DMS153 treated with DMSO at 0.1 percent for 48 hours (cell line): Measurements from ENCODE around the gene TOX2.

Experiments
- DNase-seq: peaks from one replicate; lab custom pipeline; 2025; ENCODE audit not compliant: unreplicated experiment; lab: John Stamatoyannopoulos, UW

TOX2 gene

DNA sequence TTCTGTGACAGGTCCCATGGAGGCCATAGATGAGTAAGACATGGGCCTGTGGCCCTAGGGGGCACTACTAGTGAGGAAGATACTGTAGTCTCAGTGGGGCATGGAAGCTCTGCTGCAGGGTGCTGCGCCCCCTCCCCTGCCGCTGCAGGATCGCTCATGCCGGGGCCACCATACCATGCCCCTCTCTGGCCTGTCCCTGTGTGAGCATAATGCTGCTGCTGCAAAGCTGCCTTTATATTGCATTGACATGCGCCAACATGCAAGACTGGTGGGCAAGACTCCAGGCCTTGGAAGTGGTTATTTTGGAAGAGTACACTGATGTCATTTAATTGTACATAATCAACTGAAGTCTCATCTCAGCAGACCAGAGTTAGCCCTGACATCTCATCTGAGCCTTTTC, 60.0 kb downstream of the TOX2 start:
- no peak for DNase-seq

DNA sequence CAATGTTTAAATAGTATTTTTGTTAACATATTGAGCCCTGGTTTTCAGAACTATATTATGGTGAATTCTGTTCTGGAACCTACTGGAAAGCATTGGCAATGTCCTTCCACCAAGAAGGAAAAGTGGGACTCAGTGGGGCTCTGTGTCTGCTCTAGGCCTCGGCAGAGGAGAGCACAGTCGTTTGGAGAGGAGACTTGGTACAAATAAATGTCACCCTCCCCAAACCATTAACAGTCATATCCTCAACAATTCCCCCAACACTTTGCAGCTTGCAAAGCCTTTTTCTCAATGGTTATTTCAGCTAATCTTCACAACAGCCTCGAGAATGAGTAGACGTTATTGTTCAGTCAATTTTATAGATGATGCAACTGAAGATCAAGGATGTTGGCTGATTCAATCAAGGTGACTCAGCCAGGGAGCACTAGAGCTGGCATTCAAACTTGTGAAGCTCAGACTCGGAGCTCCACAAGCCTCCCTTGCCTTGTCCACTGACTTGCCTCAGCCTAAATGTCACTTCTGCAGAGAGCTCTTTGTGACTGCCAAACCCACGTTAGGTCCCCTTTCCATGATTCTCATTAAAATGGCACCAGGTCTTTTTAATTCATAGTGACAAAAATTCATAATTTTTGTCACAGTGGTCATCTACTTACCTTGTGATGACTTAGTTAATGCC, 60.6 kb downstream of the TOX2 start:
- DNase-seq = no peak

DNA sequence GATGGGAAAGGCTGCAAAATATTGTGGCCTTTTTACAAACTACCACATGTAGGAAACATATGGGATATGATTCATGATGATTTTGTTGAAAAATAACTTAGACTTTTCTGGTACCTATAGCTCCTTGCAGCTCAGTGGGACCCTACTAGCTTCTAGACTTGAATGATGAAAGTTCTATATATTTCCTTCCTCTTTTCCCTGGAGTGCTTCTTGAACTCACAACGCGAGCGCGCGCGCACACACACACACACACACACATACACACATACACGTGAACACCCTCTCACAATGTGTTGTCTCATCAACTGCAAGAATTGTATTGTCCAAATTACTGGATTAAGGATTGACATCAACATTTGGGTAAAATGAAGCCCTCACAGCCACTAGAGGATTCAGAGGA, 61.9 kb downstream of the TOX2 start:
- DNase-seq = no peak

DNA sequence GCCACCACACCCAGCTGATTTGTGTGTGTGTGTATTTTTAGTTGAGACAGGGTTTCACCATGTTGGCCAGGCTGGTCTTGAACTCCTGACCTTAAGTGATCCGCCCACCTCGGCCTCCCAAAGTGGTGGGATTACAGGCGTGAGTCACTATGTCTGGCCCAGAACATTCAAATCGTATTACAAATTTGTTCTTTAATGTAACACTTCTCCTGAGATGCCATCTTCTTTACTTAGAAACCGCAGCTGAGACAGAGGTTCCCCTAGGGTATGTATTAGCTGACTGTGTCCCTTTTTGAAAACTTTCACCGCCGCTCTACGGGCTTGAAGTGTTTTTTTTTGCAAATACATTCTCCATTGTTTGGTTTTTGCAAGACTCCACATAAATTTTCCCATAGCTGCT, 62.6 kb downstream of the TOX2 start:
- DNase-seq = no peak

DNA sequence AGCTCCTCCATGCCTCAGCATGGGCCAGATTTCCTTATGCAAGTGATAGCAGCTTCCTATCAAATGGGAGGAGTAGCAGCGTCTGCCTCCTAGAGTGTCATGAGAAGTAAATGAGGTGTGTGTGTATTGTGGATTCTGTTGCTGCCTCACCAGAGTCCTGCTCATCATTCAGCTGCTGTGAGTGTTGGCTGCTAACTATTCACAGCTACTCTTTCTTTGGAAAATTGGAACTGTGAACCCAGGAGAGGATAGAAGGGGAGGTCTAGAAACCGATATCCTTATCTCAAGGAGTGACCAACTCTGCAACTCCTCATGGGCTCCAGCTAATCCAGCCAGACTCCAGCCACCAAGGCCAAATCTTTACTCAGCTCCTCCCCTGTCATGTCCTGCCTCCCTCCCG, 63.3 kb downstream of the TOX2 start:
- no peak for DNase-seq

DNA sequence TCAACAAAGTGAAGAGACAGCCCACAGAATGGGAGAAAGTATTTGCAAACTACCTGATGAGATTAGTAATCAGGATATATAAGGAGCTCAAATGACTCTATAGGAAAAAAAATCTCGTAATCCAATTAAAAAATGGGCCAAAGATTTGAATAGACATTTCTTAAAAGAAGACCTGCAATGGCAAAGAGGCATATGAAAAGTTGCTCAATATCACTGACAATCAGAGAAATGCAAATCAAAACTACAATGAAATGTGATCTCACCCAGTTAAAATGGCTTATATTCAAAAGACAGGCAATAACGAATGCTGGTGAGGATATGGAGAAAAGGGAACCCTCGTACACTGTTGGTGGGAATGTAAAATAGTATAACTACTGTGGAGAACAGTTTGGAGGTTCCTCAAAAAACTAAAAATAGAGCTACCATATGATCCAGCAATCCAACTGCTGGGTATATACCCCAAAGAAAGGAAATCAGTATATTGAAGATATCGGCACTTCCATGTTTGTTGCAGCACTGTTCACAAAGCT, 65.0 kb downstream of the TOX2 start:
- DNase-seq = no peak

DNA sequence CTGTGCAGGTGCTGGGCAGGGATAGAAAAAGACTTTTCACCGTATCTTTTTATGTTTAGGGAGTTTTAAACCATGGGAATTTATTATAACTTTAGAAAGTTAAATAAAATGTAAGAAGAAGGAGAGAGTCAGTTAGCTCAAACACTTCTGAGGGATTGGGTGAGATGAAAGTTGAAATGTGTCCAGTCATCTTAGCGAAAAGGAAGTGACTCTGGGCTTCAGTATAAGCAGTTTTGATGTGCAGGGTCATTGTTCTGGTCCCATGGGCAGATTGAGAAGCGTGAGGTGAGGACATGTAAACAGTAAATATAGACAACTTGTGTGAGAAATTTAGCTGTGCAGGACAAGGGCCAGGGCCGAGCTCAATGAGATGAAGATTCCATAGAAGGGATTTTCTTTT, 66.9 kb downstream of the TOX2 start:
- no peak for DNase-seq

DNA sequence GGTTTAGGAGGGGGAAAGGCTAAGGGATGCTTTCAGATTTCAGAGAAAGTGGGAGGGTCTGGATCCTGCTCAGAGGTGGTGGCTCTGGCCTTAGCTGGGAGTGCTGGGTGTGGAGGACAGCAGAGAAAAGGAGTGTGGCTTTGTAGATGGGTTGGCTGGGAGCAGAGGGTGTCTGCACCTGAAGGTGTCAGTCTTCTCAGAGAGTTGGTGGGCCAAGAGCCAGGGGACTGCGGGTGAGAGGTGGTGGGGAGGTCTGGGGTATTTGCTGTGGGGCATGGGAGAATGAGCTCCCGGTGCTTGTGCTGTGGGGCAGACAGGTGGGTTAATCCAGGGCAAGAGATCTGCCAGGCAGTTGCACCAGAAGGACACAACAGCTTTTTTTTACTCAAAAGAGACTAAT, 67.4 kb downstream of the TOX2 start:
- DNase-seq = no peak

DNA sequence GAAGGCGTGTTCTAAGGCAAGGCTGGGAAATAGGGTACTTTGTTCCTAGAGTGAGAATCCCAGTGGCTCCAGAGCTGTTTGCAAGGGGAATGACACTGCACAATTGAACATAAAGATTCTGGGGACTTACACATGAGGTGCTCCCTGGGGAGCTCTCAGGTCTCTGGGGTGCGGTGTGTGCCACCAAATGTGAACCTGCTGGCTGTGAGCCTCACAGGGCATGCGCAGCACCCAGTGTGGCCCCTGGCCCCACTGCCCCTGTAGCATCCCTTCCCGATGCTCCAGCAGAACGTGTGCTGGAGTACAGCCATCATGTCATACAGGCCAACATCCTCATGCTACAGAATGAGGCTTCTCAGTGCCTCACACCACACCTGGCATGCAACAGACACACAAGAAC, 68.2 kb downstream of the TOX2 start:
- no peak for DNase-seq

DNA sequence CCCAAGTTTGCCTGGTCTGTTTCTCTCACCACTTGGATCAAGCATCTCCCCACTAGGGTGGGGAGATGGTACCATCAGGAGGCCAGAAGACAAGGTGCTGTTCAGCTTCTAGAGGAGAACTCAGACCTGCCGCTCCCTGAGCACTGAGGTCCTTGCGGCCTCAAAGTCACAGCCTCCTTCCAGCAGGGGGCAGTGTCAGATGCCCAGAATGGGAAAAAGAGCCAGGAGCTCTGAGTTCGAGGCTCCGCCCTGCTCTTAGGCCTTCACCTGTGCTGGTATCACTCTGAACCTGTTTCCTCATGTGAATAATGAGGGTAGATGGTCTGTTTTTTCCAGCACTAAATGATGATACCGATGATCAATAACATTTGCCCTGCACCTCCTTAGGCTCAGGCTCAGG, 68.7 kb downstream of the TOX2 start:
- DNase-seq = no peak

DNA sequence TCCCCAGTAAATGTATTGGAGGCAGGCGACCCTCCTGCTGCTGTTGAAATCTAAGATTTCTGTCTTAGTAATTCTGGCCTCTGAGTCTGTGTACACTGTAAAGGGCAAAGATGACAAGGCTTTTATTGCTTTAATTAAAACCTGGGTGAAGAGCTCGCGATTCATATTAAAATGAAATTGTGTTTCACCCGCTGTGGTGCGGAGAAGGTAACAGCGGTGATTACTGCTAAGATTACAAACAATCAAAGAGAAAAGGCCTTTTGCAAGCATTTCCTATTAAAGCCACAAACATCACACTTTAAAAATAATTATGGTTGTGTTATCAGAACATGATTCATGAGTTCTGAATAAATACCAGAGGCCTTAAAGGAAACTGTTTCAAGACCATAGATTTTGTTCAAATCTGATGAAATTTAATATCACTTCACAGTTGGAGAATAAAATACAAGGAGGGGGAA, 69.3 kb downstream of the TOX2 start:
- no peak for DNase-seq

DNA sequence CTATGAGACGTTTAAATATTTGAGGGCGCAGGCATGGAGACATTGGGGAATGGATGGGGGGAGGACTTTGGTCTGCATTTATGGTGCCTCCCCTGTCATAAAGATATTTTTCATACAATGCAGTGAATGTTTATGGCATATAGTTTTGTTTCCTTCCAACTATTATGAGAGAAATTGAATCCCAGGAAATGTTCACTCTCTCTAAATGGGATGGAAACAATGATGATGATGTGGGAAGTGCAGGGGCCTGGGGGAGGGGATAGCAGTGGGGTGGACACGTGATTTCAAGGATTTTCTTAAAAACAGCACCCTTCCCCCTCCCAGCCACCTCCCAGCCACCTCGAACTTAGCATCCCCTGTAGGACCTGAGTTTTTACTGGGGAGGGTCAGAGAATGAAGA, 69.9 kb downstream of the TOX2 start:
- no peak for DNase-seq

DNA sequence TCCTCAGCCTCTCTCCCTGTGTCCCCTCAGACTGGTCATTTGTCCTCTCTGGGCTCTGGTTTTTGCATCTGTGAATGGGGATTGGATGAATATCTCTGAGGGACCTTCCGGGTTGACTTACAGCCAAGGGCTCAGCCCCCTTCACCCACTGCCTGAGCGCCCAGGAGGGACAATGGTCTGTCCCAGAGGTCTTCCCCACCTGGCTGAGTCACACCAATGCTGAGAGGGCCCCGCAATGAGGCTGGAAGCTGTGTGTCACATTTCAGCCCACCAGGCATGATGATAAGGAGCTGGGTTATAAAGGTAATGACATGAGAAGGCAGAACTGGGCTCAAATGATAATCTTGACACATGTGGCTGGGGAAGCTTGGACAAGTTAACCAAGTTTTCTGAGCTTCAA, 70.5 kb downstream of the TOX2 start:
- no peak for DNase-seq

DNA sequence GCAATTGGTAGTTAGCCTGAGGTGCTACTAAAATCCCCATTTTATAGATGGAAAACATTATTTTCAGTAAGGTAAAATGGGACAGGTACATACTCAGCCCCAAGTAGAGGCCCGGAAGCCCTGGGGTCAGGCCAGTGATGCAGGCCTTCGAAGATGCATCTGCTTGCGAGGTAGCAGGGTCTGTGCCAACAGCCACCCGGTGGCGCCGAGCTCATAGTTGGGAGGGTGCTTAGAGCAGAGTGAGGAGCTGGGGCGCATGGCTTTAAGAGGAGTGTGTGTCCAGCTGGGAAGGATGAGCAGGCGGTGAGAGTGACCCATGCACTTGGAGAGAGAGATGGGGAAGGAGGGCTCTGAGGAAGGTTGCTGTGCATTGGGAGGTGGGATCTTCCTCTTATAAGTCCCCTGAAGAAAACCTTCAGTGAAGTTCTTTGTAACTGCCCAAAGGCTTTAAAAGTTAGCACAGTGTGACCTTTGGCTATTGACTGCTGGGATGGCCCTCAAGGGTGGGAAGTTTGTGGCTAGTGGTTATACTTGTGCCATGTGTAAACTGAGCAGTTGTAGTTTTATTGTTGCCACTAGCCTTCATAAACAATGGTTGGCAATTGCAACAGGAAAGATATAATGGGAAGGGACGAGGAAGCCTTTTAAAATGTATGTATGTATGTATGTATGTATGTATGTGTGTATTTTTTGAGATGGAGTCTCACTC, 71.1 kb downstream of the TOX2 start:
- no peak for DNase-seq

DNA sequence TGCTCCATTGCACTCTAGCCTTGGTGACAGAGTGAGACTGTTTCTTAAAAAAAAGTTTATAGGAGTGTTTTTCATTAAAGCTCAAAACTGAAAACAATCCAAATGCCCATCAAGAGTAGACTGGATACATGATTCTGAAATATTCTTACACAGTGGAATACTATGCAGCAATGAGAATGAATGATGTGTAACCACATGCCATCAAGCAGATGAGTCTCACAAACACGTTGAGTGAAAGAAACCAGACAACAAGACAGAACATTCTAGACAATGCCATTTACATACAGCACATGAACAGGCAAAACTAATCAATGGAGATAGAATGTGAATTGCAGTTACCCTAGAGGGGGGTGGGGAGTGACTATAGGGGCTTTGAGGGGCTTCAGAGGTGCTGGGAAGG, 72.4 kb downstream of the TOX2 start:
- DNase-seq = no peak

DNA sequence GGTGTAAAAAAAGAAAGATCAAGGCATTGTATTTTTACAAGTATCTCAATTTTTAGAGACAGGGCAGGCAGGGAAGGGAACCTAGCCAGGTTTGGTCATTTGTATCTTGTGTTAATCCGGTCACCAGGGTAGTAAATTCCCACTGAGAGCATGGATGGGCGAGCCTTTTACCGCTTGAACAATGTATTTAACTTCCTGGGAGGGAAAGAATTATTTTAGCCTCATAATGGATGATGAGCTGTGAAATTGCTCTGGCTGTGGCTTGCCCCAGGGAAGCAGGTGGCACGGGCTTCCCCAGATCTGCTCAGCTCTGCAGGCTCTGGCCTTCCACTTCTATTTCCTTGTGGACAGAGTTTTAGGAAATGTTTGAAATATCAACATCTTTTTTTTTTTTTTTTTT, 72.9 kb downstream of the TOX2 start:
- DNase-seq = peak; percentile 74

DNA sequence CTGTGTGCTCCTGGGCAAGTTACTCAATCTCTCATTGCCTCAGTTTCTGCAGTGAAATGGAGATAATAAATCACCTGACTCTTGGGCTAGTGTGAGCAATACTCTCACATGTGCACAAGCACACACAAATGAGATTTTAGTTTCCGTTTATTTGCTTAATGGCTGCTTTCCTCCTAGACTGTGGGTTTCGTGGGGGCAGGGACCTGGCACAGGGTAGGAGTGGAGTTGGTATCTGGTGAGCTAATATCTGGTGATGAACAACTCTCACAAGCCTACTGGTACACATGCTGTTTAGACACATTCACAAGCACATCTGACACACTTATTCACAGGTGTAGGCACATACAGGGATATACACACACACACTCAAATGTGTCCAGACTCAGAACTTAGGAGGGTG, 73.8 kb downstream of the TOX2 start:
- no peak for DNase-seq

DNA sequence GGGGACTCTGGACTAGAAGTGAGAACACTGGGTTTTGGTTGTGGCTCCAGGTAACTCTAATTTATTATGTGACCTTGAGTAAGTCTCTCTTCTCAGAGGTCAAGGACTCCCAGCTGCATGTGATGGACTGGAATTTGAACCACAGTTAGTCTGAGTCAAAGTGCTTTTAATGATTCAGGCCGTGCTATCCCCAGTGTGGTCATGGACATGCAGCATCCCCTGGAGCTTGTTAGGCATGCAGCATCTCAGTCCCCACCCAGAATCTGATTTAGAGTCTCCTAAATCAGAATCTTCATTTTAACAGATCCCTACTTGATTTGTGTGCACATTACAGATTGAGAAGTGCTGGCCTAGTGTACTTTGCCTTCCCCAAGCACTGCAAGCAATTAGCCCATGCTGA, 74.2 kb downstream of the TOX2 start:
- no peak for DNase-seq

DNA sequence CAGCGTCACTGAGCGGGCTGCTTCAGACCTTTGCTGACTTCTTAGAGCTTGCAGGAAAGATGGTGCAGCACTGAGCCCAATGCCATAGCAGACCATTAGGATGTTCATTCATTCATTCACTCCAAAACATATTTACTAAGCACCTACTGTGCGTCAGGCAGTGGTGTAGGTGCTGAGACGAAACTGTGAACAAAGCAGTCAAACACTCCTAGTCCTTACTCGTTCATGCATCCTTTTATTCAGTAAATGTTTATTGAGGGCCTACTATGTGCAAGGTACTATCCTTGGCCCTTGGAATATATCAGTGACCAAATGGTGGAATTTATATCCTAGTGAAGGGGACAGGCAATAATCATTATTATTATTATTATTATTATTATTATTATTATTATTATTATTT, 76.6 kb downstream of the TOX2 start:
- no peak for DNase-seq

DNA sequence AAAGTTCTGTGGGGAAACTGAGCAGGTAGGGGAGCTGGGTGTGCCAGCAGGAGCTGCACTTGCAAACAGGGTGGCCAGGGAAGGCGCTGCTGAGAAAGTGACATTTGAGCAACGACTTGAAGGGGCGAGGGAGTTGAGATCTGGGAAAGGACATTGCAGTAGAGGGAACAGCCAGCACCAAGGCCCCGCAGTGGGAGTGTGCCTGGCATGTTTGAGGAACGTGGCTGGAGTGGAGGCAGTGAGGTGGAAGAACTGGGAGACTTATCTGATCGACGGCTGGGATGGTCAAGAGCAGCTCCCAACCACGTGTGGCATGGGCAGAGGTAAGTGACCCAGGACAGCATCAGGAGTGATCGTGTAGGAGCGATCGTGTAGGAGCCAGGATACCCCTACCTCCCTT, 77.3 kb downstream of the TOX2 start:
- DNase-seq = no peak

DNA sequence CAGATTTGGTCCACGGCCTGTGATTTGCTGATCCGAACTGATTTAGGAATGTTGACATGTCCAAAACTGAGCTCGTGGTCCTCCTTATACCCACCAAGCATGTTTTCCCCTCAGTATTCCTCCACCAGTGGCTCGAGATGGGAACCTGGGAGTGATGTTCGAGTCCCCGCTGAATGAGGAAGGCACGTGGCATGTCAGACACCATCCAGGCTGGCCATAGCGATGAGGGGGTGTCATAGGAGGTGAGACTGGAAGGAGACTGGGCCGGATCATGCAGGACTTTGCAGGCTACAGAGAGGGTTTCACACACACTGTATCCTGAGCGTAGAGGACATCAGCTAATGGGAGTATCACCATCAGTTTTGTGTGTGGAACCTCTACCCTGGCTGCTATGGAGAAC, 78.2 kb downstream of the TOX2 start:
- DNase-seq = no peak

DNA sequence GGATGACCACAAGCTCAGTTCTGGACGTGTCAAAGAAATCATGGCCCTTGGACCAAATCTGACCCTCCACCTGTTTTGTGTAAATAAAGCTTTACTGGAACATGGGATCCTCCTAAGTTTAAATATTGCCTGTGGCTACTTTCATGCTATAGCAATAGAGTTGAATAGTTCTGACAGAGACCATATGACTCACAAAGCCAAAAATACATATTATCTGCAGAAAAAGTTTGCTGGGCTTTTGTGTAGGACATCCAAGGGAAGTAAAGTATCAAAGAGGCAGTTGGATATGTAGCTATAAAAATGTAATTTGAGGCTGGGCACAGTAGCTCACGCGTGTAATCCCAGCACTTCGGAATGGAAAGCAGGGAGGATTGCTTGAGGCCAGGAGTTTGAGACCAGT, 78.9 kb downstream of the TOX2 start:
- DNase-seq = no peak
